GM10266 (cell line): Measurements from ENCODE around the gene PIGT.

Experiments used
- DNase-seq: peaks from one replicate; pipeline ENCODE4 v3.0.0; 2012; ENCODE audit errors: extremely low spot score
- TF ChIP-seq, protein P1 (sequence below): IDR thresholded peaks from 2 replicates; pipeline ENCODE4 v1.5.1; 2012; ENCODE audit warnings: mild to moderate bottlenecking, low read depth; ENCODE audit not compliant: control insufficient read depth, insufficient read depth; ENCODE audit errors: missing control alignments

The PIGT gene

DNA sequence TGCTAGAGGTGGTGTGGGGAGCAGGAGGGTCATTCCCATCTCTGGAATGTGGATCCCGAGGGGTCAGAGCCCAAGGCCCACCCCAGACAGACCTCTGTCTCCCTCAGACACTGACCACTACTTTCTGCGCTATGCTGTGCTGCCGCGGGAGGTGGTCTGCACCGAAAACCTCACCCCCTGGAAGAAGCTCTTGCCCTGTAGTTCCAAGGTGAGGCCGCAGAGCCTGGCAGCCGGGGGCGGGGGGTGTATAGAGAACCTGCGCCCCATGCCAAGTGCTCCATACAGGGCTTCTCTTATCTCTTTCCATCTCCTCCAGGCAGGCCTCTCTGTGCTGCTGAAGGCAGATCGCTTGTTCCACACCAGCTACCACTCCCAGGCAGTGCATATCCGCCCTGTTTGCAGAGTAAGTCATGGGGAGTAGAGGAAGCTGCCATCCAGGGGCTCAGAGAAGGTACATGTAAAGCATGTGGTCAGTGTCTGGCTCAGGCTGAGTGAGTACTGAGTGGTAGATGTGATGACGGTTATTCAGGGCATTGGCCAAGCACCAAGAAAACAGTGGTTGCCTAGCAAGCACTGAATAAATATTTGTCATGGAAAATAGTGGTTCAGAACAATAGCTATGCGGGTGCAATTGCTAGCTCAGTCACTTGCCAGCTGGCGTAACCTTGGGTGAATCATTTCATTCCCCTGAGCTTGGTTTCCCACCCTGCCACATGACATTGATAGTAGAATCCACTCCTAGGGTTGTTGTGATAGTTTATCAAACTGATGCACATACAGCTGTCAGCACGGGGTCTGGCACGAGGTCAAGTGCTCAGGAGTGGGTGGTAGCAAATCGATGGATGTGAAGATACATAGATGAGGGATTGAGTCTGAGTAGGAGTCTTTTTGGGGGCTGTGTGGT, 3.5 kb downstream of the PIGT start:
- peak; percentile 31 for DNase-seq
- TF ChIP-seq, protein P1, sequence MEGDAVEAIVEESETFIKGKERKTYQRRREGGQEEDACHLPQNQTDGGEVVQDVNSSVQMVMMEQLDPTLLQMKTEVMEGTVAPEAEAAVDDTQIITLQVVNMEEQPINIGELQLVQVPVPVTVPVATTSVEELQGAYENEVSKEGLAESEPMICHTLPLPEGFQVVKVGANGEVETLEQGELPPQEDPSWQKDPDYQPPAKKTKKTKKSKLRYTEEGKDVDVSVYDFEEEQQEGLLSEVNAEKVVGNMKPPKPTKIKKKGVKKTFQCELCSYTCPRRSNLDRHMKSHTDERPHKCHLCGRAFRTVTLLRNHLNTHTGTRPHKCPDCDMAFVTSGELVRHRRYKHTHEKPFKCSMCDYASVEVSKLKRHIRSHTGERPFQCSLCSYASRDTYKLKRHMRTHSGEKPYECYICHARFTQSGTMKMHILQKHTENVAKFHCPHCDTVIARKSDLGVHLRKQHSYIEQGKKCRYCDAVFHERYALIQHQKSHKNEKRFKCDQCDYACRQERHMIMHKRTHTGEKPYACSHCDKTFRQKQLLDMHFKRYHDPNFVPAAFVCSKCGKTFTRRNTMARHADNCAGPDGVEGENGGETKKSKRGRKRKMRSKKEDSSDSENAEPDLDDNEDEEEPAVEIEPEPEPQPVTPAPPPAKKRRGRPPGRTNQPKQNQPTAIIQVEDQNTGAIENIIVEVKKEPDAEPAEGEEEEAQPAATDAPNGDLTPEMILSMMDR: no peak

DNA sequence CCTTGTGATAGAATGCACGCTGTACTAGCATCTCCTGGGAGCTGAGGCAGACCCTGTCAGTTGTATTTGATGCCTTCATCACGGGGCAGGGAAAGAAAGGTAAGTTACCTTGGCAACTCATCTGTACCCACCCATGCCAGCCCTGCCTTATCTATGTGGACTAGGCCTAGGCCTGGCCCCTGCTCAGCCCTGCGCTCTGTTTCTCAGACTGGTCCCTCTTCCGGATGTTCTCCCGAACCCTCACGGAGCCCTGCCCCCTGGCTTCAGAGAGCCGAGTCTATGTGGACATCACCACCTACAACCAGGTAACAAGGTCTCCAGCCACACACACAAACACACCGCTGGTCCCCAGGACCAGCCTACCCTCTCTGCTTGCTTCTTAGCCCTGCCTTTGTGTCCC, 4.2 kb downstream of the PIGT start:
- TF ChIP-seq, protein P1: no peak
- no peak for DNase-seq

DNA sequence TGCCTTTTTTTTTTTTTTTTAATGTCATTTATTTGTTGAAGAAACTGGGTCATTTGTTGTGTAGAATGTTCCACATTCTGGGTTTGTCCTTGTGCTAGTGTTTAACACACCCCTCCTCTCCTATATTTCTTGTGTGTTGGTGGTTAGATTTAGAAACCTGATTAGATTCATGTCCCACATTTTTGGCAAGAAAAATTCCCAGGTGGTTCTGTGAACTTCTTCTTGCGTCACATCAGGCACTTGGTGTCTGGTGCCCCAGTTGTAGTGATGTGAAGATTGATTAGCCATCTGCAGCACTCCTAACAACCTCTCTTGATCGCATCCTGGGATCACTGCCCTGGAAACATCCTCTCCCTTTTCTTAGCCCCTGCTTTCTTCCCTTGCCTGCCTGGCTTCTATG, 7.8 kb downstream of the PIGT start:
- DNase-seq: no peak
- TF ChIP-seq, protein P1: no peak

DNA sequence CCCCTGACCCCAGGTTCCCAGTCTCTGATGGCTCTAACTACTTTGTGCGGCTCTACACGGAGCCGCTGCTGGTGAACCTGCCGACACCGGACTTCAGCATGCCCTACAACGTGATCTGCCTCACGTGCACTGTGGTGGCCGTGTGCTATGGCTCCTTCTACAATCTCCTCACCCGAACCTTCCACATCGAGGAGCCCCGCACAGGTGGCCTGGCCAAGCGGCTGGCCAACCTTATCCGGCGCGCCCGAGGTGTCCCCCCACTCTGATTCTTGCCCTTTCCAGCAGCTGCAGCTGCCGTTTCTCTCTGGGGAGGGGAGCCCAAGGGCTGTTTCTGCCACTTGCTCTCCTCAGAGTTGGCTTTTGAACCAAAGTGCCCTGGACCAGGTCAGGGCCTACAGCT, 9.6 kb downstream of the PIGT start:
- TF ChIP-seq, protein P1: no peak
- no peak for DNase-seq

DNA sequence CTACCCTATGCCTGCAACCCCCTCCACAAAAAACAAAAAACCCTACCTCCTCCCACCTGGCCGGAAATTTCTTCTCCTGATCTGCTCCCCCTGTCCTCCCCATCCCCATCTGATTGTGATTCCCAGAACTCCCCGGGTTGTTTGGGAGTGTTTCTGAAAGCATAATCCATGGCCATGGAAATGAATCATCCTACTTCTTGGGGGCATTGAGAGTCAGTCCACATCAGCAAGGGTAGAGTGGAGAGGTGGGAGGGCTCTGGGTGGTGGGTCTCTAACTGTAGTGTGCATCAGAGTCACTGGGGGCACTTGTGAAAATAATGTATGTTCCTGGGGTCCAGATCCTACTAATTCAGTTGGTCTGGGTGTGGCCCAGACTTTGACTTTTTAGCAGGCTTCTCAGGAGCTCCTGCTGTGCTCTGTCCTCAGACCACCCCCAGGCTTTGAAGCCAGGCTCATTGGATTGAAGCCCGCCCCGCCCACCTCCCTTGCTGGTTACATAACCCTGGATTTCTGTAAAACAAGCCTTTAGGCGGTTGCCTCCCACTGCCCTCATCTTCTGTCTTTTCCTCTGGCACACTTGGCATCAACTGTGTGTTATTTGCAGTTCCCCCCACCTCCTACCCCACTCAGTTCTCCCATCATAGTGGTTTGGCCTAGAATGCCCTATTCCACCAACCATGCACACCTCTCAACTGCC, 10.5 kb downstream of the PIGT start:
- TF ChIP-seq, protein P1: no peak
- no peak for DNase-seq

DNA sequence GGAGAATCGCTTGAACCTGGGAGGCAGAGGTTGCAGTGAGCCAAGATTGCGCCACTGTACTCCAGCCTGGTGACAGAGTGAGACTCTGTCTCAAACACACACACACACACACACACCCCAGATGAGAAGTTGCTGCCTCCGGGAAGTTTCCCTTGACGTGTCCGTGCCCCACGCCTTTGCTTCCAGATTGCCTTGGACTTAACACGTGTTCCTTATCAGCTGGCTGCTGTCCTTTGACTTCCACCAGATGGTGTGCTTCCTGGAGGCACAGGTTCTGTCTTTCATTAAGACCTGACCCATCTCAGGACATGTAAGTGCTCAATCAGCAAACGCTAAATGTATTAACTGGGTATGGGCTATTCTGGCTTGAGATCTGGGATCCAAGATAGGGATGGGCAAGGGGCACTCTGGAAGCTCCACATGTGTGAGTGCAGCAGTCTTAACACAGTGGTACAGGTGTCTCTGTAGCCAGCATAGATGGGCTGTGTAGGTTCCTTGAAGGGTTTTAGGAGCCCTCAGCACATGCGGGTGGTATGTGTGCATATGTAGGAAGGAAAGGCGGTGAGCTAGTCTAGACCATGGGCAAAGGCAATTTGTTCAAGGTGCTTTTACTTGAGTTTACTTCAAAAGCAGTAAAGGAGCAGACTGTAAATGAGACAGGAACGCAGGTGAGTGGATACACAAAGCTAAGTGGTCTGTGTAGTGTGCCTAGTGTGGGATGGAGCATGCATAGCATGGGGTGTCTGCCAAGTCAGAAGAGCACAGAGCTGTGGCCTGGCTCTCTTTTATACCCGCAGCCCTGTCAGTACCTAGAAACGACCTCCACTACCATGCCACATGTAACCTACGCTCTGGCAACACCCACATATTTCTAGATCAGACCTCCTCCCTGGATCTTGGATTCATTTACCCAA, 11.6 kb downstream of the PIGT start:
- TF ChIP-seq, protein P1: no peak
- DNase-seq: no peak
